DOHH2 (cell line): Measurements from ENCODE around the gene WWOX.

ENCODE experiments used
- H3F3A ChIP-seq: fragments of 200-600 bp; sonication (generic), shearing (Covaris generic); 2 replicates; pipeline ENCODE4 v1.6.0; 2016; ENCODE audit warnings: antibody characterized with exemption, mild to moderate bottlenecking; ENCODE audit not compliant: control insufficient read depth, insufficient read depth
- H3K27ac ChIP-seq: fragments of 200-600 bp; sonication (generic); 2 replicates; pipeline ENCODE4 v1.5.1; 2014; ENCODE audit warnings: low read depth, mild to moderate bottlenecking, low read length, moderate library complexity
- H3K27me3 ChIP-seq: fragments of 200-600 bp; sonication (generic); 2 replicates; pipeline ENCODE4 v1.6.1; 2014; ENCODE audit warnings: mild to moderate bottlenecking, low read length, mixed read lengths; ENCODE audit not compliant: control insufficient read depth
- H3K36me3 ChIP-seq: fragments of 200-600 bp; sonication (generic); 2 replicates; pipeline ENCODE4 v1.6.1; 2014; ENCODE audit warnings: mild to moderate bottlenecking, low read length, moderate library complexity, mixed read lengths; ENCODE audit not compliant: control insufficient read depth
- H3K4me1 ChIP-seq: fragments of 200-600 bp; sonication (generic); 2 replicates; pipeline ENCODE4 v1.6.1; 2014; ENCODE audit warnings: mild to moderate bottlenecking, low read length, mixed read lengths; ENCODE audit not compliant: control insufficient read depth
- H3K4me2 ChIP-seq: fragments of 200-600 bp; sonication (generic); 2 replicates; pipeline ENCODE4 v1.6.0; 2014; ENCODE audit warnings: mild to moderate bottlenecking, low read length, moderate library complexity
- H3K4me3 ChIP-seq: fragments of 200-600 bp; sonication (generic); 2 replicates; pipeline ENCODE4 v1.5.1; 2014; ENCODE audit warnings: mild to moderate bottlenecking, low read length, mixed read lengths
- H3K79me2 ChIP-seq: fragments of 200-600 bp; sonication (generic); 2 replicates; pipeline ENCODE4 v1.6.1; 2014; ENCODE audit warnings: mild to moderate bottlenecking, low read length, mixed read lengths; ENCODE audit not compliant: control insufficient read depth
- H3K9me2 ChIP-seq: fragments of 200-600 bp; sonication (generic); replicated peaks from 2 replicates; pipeline ENCODE4 v1.6.1; 2014; ENCODE audit warnings: mild to moderate bottlenecking, low read length, mixed read lengths; ENCODE audit not compliant: control insufficient read depth
- H3K9me3 ChIP-seq: fragments of 200-600 bp; sonication (generic); 2 replicates; pipeline ENCODE4 v1.6.1; 2014; ENCODE audit warnings: antibody characterized with exemption, low read length, mixed read lengths; ENCODE audit not compliant: control insufficient read depth, insufficient read depth
- H4K20me1 ChIP-seq: fragments of 200-600 bp; sonication (generic); 2 replicates; pipeline ENCODE4 v1.6.0; 2014; ENCODE audit warnings: low read depth, mild to moderate bottlenecking, antibody characterized with exemption, low read length, moderate library complexity; ENCODE audit not compliant: control insufficient read depth, insufficient read depth
- CTCF ChIP-seq: fragments of 200-600 bp; sonication (generic); IDR thresholded peaks from one replicate; pipeline ENCODE4 v1.5.1; 2014; ENCODE audit warnings: antibody characterized with exemption, mild to moderate bottlenecking, low read depth, low read length; ENCODE audit not compliant: poor library complexity, severe bottlenecking
- EZH2phosphoT487 ChIP-seq: fragments of 200-600 bp; sonication (generic); IDR thresholded peaks from 2 replicates; pipeline ENCODE4 v1.6.1; 2017; ENCODE audit warnings: borderline replicate concordance, mild to moderate bottlenecking, antibody characterized with exemption, low read length, moderate library complexity, mixed read lengths

WWOX gene

DNA sequence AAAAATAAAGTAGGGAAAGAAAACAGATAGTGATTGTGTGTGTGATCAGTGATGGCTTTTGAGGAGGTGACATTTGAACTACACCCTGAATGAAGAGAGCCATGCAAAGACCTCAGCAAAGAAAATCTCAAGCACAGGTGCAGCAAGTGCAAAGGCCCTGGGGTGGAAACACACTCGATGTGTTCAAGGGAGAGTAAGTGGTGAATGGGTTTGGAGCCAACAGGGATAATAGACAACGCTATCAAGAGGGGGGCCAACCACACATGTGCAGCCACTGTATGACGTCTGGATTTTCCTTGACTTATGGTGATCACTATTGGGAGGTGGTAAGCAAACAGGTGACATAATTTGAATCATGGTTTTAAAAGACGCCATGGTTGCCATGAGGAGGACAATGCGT is 564.2 kb downstream of the WWOX start:
- H3K4me1 ChIP-seq, result no peaks in the 10 kb centered on the region
- H3K9me3 ChIP-seq, result no peaks in the 10 kb centered on the region
- no peak overlapping the region for H3K4me3 ChIP-seq
- TF ChIP-seq EZH2phosphoT487, result no peak
- TF ChIP-seq CTCF, result no peak
- H3K36me3 ChIP-seq, result no peaks in the 10 kb centered on the region
- H3K9me2 ChIP-seq, result no peaks in the 10 kb centered on the region
- no peak overlapping the region for H3K4me2 ChIP-seq
- H3F3A ChIP-seq, result no peaks in the 10 kb centered on the region
- H3K27me3 ChIP-seq, result no peaks in the 10 kb centered on the region
- no peaks in the 10 kb centered on the region for H3K79me2 ChIP-seq
- H4K20me1 ChIP-seq, result no peaks in the 10 kb centered on the region
- no peak overlapping the region for H3K27ac ChIP-seq

- Histone ChIP-seq H3K4me3 (no peak overlapping the region), H3K36me3 (no peaks in the 10 kb centered on the region), H3K27ac (no peak overlapping the region)
Observed at GRCh38 chr16:78664811-78665772, 565.6 kb downstream of the WWOX start.

DNA sequence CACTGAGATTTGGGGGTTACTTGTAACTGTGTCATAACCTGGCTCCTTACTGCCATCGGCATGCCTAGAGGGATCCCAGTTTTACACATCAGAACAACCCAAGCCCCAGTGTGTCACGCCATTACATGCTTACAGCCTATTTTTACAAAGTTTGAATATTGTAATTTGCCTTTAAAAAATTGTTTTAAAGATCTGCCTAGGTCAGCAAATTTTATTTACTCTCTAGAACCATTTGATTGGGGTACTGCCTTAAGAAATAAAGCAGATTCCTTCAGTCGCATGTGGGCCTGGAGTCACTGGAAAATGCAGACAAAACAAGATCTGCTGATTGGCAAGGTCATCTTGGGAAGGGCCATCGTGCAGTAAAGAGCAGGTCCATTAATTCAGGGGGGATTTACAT is 566.9 kb downstream of the WWOX start:
- H3K36me3 ChIP-seq, result no peaks in the 10 kb centered on the region
- no peak for TF ChIP-seq EZH2phosphoT487
- no peak for TF ChIP-seq CTCF
- no peaks in the 10 kb centered on the region for H3K27me3 ChIP-seq
- no peaks in the 10 kb centered on the region for H3K9me2 ChIP-seq
- no peak overlapping the region for H3K4me3 ChIP-seq
- H3K4me1 ChIP-seq, result no peaks in the 10 kb centered on the region
- no peaks in the 10 kb centered on the region for H3K9me3 ChIP-seq
- no peak overlapping the region for H3K4me2 ChIP-seq
- no peaks in the 10 kb centered on the region for H4K20me1 ChIP-seq
- no peak overlapping the region for H3K27ac ChIP-seq
- no peaks in the 10 kb centered on the region for H3F3A ChIP-seq
- H3K79me2 ChIP-seq, result no peaks in the 10 kb centered on the region

More at GRCh38 chr16:78664811-78665772, 565.6 kb downstream of the WWOX start:
- Histone ChIP-seq H3K4me1 (no peaks in the 10 kb centered on the region), H3F3A (no peaks in the 10 kb centered on the region), H3K79me2 (no peaks in the 10 kb centered on the region), H3K4me2 (no peak overlapping the region), H3K9me2 (no peaks in the 10 kb centered on the region), H3K27me3 (no peaks in the 10 kb centered on the region), H4K20me1 (no peaks in the 10 kb centered on the region), H3K9me3 (no peaks in the 10 kb centered on the region)
- TF ChIP-seq EZH2phosphoT487, result no peak
- no peak for TF ChIP-seq CTCF
